ENCODE results near the gene INPP5A. TPM values are rescaled to one million over a fixed set of nuclear protein-coding genes. Genes with fewer than 3 reads are reported as not detected.

Gene INPP5A
- total RNA-seq, 1 experiment from 2014 or later = 22.6 TPM

- intact Hi-C loops (cut with micrococcal nuclease) = loop anchor here (5.0 kb wide), 2 partner anchors 36 to 186 kb away; no protein-coding TSS in a partner anchor
- CTCF ChIA-PET = no interaction called here
Measured at GRCh38 chr10:132651511-132652029, 114.0 kb downstream of the INPP5A start.

GRCh38 chr10:132652446-132652845, 114.9 kb downstream of the INPP5A start:
- no TSS peak for BruUV-seq (replicated peaks)
- CTCF ChIA-PET = no interaction called here
- Histone ChIP-seq H3K27me3 (ENCODE audit: low read length) (no peaks in the 10 kb centered on the region), H3K79me2 (ENCODE audit: low read length) (no peaks in the 10 kb centered on the region), H3K4me2 (ENCODE audit: low read length) (no peak overlapping the region), H3K27ac (ENCODE audit: low read length) (no peak overlapping the region), H3K9me3 (ENCODE audit: low read length) (no peaks in the 10 kb centered on the region), H3F3A (ENCODE audit: low read length, unreplicated experiment) (no peaks in the 10 kb centered on the region), H3K9ac (ENCODE audit: low read length) (no peak overlapping the region), H2AFZ (ENCODE audit: low read length) (no peak overlapping the region), H3K4me1 (ENCODE audit: insufficient read depth, low read length) (no peaks in the 10 kb centered on the region), H3K9me2 (replicated peaks; ENCODE audit: low read length) (no peaks in the 10 kb centered on the region), H4K20me1 (ENCODE audit: low read length) (no peaks in the 10 kb centered on the region), H3K36me3 (ENCODE audit: low read depth, low read length) (no peaks in the 10 kb centered on the region), H3K4me3 (ENCODE audit: low read length) (no peak overlapping the region)
- DNase-seq (no peak), ATAC-seq (no peak)
- POLR2A ChIA-PET (ENCODE audit: unreplicated experiment) = no interaction called here
- no peak for TF ChIP-seq CTCF (conservative IDR thresholded peaks at IDR 0.05; ENCODE audit: low read depth, low read length)
- TF ChIP-seq EZH2 (IDR thresholded peaks at IDR 0.05; ENCODE audit: low read length, unreplicated experiment) = no peak
- intact Hi-C loops (cut with micrococcal nuclease) = loop anchor here (5.0 kb wide), 2 partner anchors 35 to 185 kb away; no protein-coding TSS in a partner anchor

More at GRCh38 chr10:132651511-132652029, 114.0 kb downstream of the INPP5A start:
- no peak for ATAC-seq
- Histone ChIP-seq H3K4me1 (ENCODE audit: insufficient read depth, low read length) (no peaks in the 10 kb centered on the region), H3K4me3 (ENCODE audit: low read length) (no peak overlapping the region), H3F3A (ENCODE audit: low read length, unreplicated experiment) (no peaks in the 10 kb centered on the region), H3K27ac (ENCODE audit: low read length) (no peak overlapping the region), H3K4me2 (ENCODE audit: low read length) (no peak overlapping the region), H4K20me1 (ENCODE audit: low read length) (no peaks in the 10 kb centered on the region), H3K36me3 (ENCODE audit: low read depth, low read length) (no peaks in the 10 kb centered on the region), H2AFZ (ENCODE audit: low read length) (no peak overlapping the region), H3K27me3 (ENCODE audit: low read length) (no peaks in the 10 kb centered on the region), H3K9me2 (replicated peaks; ENCODE audit: low read length) (no peaks in the 10 kb centered on the region), H3K79me2 (ENCODE audit: low read length) (no peaks in the 10 kb centered on the region), H3K9ac (ENCODE audit: low read length) (no peak overlapping the region), H3K9me3 (ENCODE audit: low read length) (no peaks in the 10 kb centered on the region)
- POLR2A ChIA-PET (ENCODE audit: unreplicated experiment) = no interaction called here
- no peak for TF ChIP-seq EZH2 (IDR thresholded peaks at IDR 0.05; ENCODE audit: low read length, unreplicated experiment)
- no peak for TF ChIP-seq CTCF (conservative IDR thresholded peaks at IDR 0.05; ENCODE audit: low read depth, low read length)
- TF ChIP-seq EZH2phosphoT487 (IDR thresholded peaks at IDR 0.05; ENCODE audit: borderline replicate concordance, low read length) = no peak
- no peak for DNase-seq
- BruUV-seq (replicated peaks) = no TSS peak

GRCh38 chr10:132652936-132653590, 115.5 kb downstream of the INPP5A start:
- Histone ChIP-seq H3K4me2 (ENCODE audit: low read length) (no peak overlapping the region), H3K4me3 (ENCODE audit: low read length) (no peak overlapping the region), H3K27ac (ENCODE audit: low read length) (no peak overlapping the region), H3K9me3 (ENCODE audit: low read length) (no peaks in the 10 kb centered on the region), H3K4me1 (ENCODE audit: insufficient read depth, low read length) (no peaks in the 10 kb centered on the region), H3K27me3 (ENCODE audit: low read length) (no peaks in the 10 kb centered on the region), H4K20me1 (ENCODE audit: low read length) (no peaks in the 10 kb centered on the region), H3K9ac (ENCODE audit: low read length) (no peak overlapping the region), H3K79me2 (ENCODE audit: low read length) (no peaks in the 10 kb centered on the region), H3K36me3 (ENCODE audit: low read depth, low read length) (no peaks in the 10 kb centered on the region), H3K9me2 (replicated peaks; ENCODE audit: low read length) (no peaks in the 10 kb centered on the region), H2AFZ (ENCODE audit: low read length) (no peak overlapping the region), H3F3A (ENCODE audit: low read length, unreplicated experiment) (no peaks in the 10 kb centered on the region)
- intact Hi-C loops (cut with micrococcal nuclease) = loop anchor here (5.0 kb wide), 2 partner anchors 34 to 184 kb away; no protein-coding TSS in a partner anchor
- CTCF ChIA-PET = no interaction called here
- BruUV-seq (replicated peaks) = no TSS peak
- DNase-seq = no peak
- no peak for TF ChIP-seq EZH2 (IDR thresholded peaks at IDR 0.05; ENCODE audit: low read length, unreplicated experiment)
- TF ChIP-seq EZH2phosphoT487 (IDR thresholded peaks at IDR 0.05; ENCODE audit: borderline replicate concordance, low read length) = no peak
- TF ChIP-seq CTCF (conservative IDR thresholded peaks at IDR 0.05; ENCODE audit: low read depth, low read length) = no peak
- POLR2A ChIA-PET (ENCODE audit: unreplicated experiment) = no interaction called here
- no peak for ATAC-seq

Data from PC-3 (cell line).